Activated naive CD8-positive, alpha-beta T cell treated with anti-CD3 and anti-CD28 coated beads, Interleukin-2, amount 10 ng/mL, durations not matched to agents 7 days and 5 days (primary cell): ENCODE results near the gene SLC12A2. TPM values are rescaled to one million over a fixed set of nuclear protein-coding genes. Genes with fewer than 3 reads are reported as not detected.

Experiments used
- ATAC-seq: fragments of 150-1000 bp; cut with Tn5 transposase; one replicate; pipeline ENCODE4 v1.10.0; 2021; ENCODE audit warnings: low read depth, moderate library complexity
- POLR2A ChIA-PET: fragments of 350-600 bp; sonication (Branson Sonifier 250); formaldehyde crosslinking; loops from one replicate; lab custom pipeline; 2021; ENCODE audit warnings: antibody characterized with exemption; lab: Charles Lee
- DNase-seq: peaks from one replicate; pipeline ENCODE4 v3.0.0; 2021
- H3K27ac Mint-ChIP-seq: one replicate; pipeline ENCODE4 v1.8.0; 2022; ENCODE audit warnings: mild to moderate bottlenecking, mixed read lengths
- H3K27me3 Mint-ChIP-seq: one replicate; pipeline ENCODE4 v1.8.0; 2022; ENCODE audit warnings: mild to moderate bottlenecking, moderate library complexity, mixed read lengths
- H3K36me3 Mint-ChIP-seq: one replicate; pipeline ENCODE4 v1.8.0; 2021; ENCODE audit warnings: mild to moderate bottlenecking, mixed read lengths
- H3K4me1 Mint-ChIP-seq: one replicate; pipeline ENCODE4 v1.8.0; 2021; ENCODE audit warnings: mixed read lengths
- H3K4me3 Mint-ChIP-seq: one replicate; pipeline ENCODE4 v1.8.0; 2022; ENCODE audit warnings: mild to moderate bottlenecking, moderate library complexity, mixed read lengths
- H3K9me3 Mint-ChIP-seq: one replicate; pipeline ENCODE4 v1.8.0; 2021; ENCODE audit warnings: mixed read lengths
- total RNA-seq, 2 experiments: library from RNA; stranded (reverse); gene quantifications; one replicate each; pipeline ENCODE4 v1.2.3, GENCODE V29; 2021

SLC12A2 gene
- total RNA-seq, 2 experiments from 2014 or later = 11.5 to 14.5 TPM

- Mint-ChIP-seq H3K27me3 (no peaks in the 10 kb centered on the region), H3K4me1 (no peaks in the 10 kb centered on the region), H3K9me3 (no peaks in the 10 kb centered on the region), H3K27ac (no peak overlapping the region), H3K36me3 (peaks cover 6% of the 10 kb centered on the region), H3K4me3 (no peak overlapping the region)
- ATAC-seq (no peak), DNase-seq (no peak)
- POLR2A ChIA-PET = no interaction called here
Observed at GRCh38 chr5:128146671-128147070, 63.1 kb downstream of the SLC12A2 start.

- Mint-ChIP-seq H3K4me3 (no peak overlapping the region), H3K9me3 (peaks cover 4% of the 10 kb centered on the region), H3K36me3 (peaks cover 27% of the 10 kb centered on the region), H3K27me3 (no peaks in the 10 kb centered on the region), H3K27ac (no peak overlapping the region), H3K4me1 (no peaks in the 10 kb centered on the region)
- ATAC-seq = no peak
- POLR2A ChIA-PET = no interaction called here
- DNase-seq = no peak
Observed at GRCh38 chr5:128154943-128155342, 71.4 kb downstream of the SLC12A2 start.

GRCh38 chr5:128155776-128156175 is 72.2 kb downstream of the SLC12A2 start:
- peaks cover 31% of the 10 kb centered on the region for H3K36me3 Mint-ChIP-seq
- no peak for DNase-seq
- no peak for ATAC-seq
- H3K4me1 Mint-ChIP-seq = no peaks in the 10 kb centered on the region
- H3K4me3 Mint-ChIP-seq = no peak overlapping the region
- peaks cover 4% of the 10 kb centered on the region for H3K9me3 Mint-ChIP-seq
- POLR2A ChIA-PET = no interaction called here
- no peak overlapping the region for H3K27ac Mint-ChIP-seq
- H3K27me3 Mint-ChIP-seq = no peaks in the 10 kb centered on the region

DNA sequence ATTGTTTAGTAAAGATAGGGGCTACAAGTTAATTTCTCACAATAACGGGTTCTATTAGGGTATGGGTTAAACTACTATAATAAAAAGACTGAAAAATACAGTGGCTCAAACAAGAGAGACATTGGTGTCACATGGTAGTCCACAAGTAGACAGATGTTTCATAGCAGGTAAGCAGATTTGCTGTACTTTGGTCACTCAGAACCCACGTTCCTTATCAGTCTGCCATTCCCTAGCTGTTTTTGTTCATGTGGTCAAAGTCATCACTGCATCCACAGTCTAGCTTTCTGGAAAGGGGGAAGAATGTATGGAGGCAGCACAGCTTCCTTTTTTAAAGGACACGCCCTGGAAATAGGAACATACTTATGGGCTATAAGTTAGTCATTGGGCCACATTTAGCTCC is 73.0 kb downstream of the SLC12A2 start:
- Mint-ChIP-seq H3K27me3 (no peaks in the 10 kb centered on the region), H3K4me1 (no peaks in the 10 kb centered on the region), H3K36me3 (peaks cover 31% of the 10 kb centered on the region), H3K4me3 (no peak overlapping the region), H3K9me3 (peaks cover 4% of the 10 kb centered on the region), H3K27ac (no peak overlapping the region)
- ATAC-seq = no peak
- POLR2A ChIA-PET = no interaction called here
- DNase-seq = no peak

- POLR2A ChIA-PET = no interaction called here
- Mint-ChIP-seq H3K27me3 (no peaks in the 10 kb centered on the region), H3K4me3 (no peak overlapping the region), H3K27ac (no peak overlapping the region), H3K4me1 (no peaks in the 10 kb centered on the region), H3K36me3 (peaks cover 38% of the 10 kb centered on the region), H3K9me3 (peaks cover 4% of the 10 kb centered on the region)
- DNase-seq (no peak), ATAC-seq (no peak)
Observed at GRCh38 chr5:128158342-128158741, 74.8 kb downstream of the SLC12A2 start.

DNA sequence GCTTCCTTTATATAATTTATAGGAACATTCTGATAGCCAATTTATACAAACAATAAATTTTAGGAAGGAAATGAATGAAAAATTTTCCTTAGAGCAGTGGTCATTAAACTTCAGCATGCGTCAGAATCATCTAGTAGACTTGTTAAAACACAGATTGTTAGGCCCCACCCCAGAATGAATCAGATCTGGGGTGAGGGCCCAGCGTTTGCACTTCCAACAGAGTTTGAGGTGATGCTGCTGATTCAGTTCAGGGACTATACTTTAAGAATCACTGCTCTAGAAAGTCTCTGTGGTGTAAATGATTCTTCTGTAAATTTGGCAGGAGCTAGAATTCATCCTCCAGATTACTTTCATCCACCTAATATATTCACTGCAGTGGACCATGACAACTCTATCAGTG is 80.4 kb downstream of the SLC12A2 start:
- ATAC-seq = no peak
- H3K9me3 Mint-ChIP-seq = peaks cover 6% of the 10 kb centered on the region
- H3K27ac Mint-ChIP-seq = no peak overlapping the region
- POLR2A ChIA-PET = no interaction called here
- no peaks in the 10 kb centered on the region for H3K27me3 Mint-ChIP-seq
- no peak overlapping the region for H3K4me3 Mint-ChIP-seq
- peaks cover 31% of the 10 kb centered on the region for H3K36me3 Mint-ChIP-seq
- no peak for DNase-seq
- no peaks in the 10 kb centered on the region for H3K4me1 Mint-ChIP-seq

DNA sequence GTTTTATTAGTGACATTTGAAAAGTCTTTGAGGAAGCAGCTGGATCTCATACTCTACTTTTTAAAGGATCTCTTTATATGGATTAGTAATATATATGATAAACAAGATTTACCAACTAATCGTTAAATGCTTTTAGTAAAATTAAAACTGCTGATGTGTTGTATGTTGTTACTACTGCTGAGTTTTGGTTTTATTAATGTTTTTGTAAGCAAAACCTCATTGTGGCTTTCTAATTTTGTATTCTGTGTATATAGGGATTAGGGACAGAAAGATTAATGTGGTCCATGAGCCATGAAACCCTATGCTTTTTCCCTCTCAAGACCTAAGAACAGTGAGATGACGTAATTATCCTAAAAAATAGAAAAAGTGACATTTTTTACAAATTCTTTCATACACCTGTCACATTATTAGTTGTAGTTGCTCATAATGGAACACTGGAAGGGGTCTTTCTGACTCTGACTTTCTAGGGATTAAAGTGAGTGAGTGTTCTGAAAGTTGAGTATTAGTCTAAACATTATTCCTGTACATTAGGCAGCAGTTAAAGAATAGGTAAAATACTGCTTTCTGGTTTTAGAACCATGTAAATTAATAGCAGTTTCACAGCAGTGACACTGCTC is 85.9 kb downstream of the SLC12A2 start:
- POLR2A ChIA-PET = no interaction called here
- Mint-ChIP-seq H3K36me3 (peaks cover 12% of the 10 kb centered on the region), H3K4me1 (no peaks in the 10 kb centered on the region), H3K9me3 (peaks cover 3% of the 10 kb centered on the region), H3K4me3 (no peak overlapping the region), H3K27me3 (no peaks in the 10 kb centered on the region), H3K27ac (no peak overlapping the region)
- no peak for DNase-seq
- ATAC-seq = no peak

GRCh38 chr5:128172102-128172501 is 88.5 kb downstream of the SLC12A2 start:
- POLR2A ChIA-PET = no interaction called here
- H3K4me1 Mint-ChIP-seq = no peaks in the 10 kb centered on the region
- H3K36me3 Mint-ChIP-seq = peaks cover 10% of the 10 kb centered on the region
- DNase-seq = no peak
- ATAC-seq = no peak
- H3K9me3 Mint-ChIP-seq = no peaks in the 10 kb centered on the region
- H3K27ac Mint-ChIP-seq = no peak overlapping the region
- no peaks in the 10 kb centered on the region for H3K27me3 Mint-ChIP-seq
- no peak overlapping the region for H3K4me3 Mint-ChIP-seq

DNA sequence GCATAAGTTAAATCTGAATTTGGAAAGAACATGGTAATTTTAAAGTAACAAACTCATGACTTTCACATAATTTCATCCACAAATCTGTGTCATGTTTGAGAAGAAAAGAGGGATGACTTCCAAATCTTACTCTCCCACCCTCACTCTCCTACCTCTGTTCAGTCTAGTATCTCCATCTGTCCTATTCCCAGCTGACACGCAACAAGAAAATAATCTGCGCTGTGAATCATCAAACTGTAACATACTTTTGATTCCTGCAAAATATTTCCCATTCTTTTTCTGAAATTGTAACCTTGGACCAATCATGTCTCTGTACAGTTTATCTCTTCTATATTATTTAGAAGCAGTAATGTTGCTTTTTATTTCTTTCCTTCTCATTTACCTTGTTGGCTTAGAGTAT is 91.4 kb downstream of the SLC12A2 start:
- Mint-ChIP-seq H3K9me3 (no peaks in the 10 kb centered on the region), H3K4me1 (no peaks in the 10 kb centered on the region), H3K27me3 (no peaks in the 10 kb centered on the region), H3K4me3 (no peak overlapping the region), H3K36me3 (peaks cover 18% of the 10 kb centered on the region), H3K27ac (no peak overlapping the region)
- POLR2A ChIA-PET = no interaction called here
- ATAC-seq = no peak
- no peak for DNase-seq

DNA sequence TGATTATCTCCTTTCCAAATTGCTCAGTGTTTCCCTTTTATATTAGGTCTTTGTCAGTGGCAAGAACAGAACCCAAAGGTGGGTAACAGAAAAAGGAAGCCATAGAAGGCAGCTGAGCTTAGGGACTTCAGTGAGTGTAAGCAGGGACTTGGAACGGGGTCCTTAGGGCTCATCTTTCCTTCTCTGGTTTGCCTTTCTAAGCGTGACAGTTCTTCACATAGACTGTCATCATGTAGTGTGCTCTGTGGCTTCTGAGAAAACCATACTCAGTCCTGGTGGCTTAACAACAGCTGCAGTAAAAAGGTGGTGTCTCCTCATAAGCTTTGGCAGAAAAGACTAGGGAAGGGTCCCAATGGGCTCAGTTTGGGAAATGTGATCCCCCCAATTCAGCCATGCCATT is 108.8 kb downstream of the SLC12A2 start:
- no peaks in the 10 kb centered on the region for H3K27me3 Mint-ChIP-seq
- H3K27ac Mint-ChIP-seq = no peak overlapping the region
- peaks cover 4% of the 10 kb centered on the region for H3K36me3 Mint-ChIP-seq
- H3K9me3 Mint-ChIP-seq = no peaks in the 10 kb centered on the region
- POLR2A ChIA-PET = no interaction called here
- DNase-seq (no peak), ATAC-seq (no peak)
- H3K4me1 Mint-ChIP-seq = peaks cover 18% of the 10 kb centered on the region
- H3K4me3 Mint-ChIP-seq = no peak overlapping the region

GRCh38 chr5:128193665-128194390 is 110.3 kb downstream of the SLC12A2 start:
- no peak overlapping the region for H3K27ac Mint-ChIP-seq
- H3K4me1 Mint-ChIP-seq = peaks cover 24% of the 10 kb centered on the region
- peaks cover 4% of the 10 kb centered on the region for H3K36me3 Mint-ChIP-seq
- POLR2A ChIA-PET = no interaction called here
- H3K4me3 Mint-ChIP-seq = no peak overlapping the region
- no peaks in the 10 kb centered on the region for H3K27me3 Mint-ChIP-seq
- ATAC-seq (no peak), DNase-seq (no peak)
- H3K9me3 Mint-ChIP-seq = no peaks in the 10 kb centered on the region

DNA sequence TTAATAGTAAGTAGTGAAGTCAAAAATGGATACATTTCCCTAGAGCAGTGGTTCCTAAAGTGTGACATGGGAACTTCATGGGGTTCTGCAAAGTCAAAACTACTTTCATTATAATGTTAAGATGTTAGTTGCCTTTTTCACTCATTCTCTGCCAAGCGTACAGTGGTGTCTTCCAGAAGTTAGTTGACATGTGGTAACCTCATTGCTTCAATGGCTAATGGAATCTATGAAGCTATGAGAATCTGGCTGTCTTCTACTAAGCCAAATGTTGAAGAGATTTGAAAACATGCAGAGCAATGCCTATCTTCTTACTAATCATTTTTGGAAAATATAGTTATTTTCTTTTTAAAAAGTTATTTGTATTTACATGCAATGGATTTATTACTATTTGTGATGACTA is 111.8 kb downstream of the SLC12A2 start:
- Mint-ChIP-seq H3K27me3 (peaks cover under 1% of the 10 kb centered on the region), H3K27ac (no peak overlapping the region), H3K36me3 (peaks cover 6% of the 10 kb centered on the region), H3K4me3 (no peak overlapping the region), H3K9me3 (no peaks in the 10 kb centered on the region), H3K4me1 (peaks cover 26% of the 10 kb centered on the region)
- ATAC-seq (no peak), DNase-seq (no peak)
- POLR2A ChIA-PET = no interaction called here

DNA sequence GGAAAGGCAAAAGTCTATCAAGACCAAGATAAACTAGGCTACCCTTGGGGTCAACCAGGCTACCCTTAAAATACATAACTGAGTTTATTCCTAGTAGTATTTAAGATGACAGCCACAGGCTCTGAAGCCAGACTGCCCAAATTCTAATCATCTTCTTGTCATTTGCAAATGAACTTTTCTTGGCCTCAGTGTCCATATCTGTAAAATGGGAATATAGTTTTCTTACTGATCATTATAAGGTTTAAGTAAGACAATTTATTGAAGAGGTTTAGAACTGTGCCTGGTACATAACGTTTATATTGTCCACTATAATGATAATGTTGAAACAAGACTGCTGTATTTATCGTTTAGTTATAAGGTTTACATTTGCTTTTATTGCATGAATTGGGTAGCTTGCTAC is 112.5 kb downstream of the SLC12A2 start:
- Mint-ChIP-seq H3K4me1 (peaks cover 27% of the 10 kb centered on the region), H3K9me3 (no peaks in the 10 kb centered on the region), H3K27ac (no peak overlapping the region), H3K4me3 (no peak overlapping the region), H3K27me3 (peaks cover 6% of the 10 kb centered on the region), H3K36me3 (peaks cover 6% of the 10 kb centered on the region)
- POLR2A ChIA-PET = no interaction called here
- ATAC-seq = no peak
- DNase-seq = no peak

DNA sequence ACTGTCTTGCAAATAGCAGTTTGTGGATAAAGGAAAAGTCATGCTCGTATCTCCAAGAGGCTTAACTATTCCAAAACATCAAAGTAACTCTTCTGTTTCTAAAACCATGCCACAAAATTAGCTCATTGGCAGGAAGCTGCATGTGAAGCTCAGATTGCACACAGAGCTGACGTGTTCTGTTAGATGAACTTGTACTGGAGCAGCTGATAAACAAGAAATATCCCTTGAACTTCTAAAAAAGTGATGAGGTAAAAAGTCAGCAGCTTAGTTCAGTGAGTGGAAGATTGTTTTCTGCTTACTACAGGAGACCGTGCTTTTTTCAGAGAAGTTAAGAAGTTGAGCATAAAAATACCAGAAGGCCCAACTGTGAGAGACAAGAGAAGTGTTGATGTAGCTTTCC is 113.2 kb downstream of the SLC12A2 start:
- POLR2A ChIA-PET = no interaction called here
- Mint-ChIP-seq H3K4me1 (peaks cover 30% of the 10 kb centered on the region), H3K36me3 (peaks cover 6% of the 10 kb centered on the region), H3K4me3 (no peak overlapping the region), H3K27ac (no peak overlapping the region), H3K27me3 (peaks cover 6% of the 10 kb centered on the region), H3K9me3 (no peaks in the 10 kb centered on the region)
- no peak for DNase-seq
- no peak for ATAC-seq
